ENCODE results near the gene MT1X.
"Not testable (repeated sequence)": the region's sequence is repeated elsewhere in the genome, so short reads cannot be mapped to it uniquely, and the experiment has no call there.

MT1X gene

GRCh38 chr16:56702836-56703235 lies 20.6 kb downstream of the MT1X start:
- no peaks in the 10 kb centered on the region for H3K27me3 Mint-ChIP-seq
- H3K27ac Mint-ChIP-seq: no peak overlapping the region
- no peaks in the 10 kb centered on the region for H3K9me3 Mint-ChIP-seq (ENCODE audit: low read depth)
- H3K4me3 Mint-ChIP-seq: no peak overlapping the region
- no peaks in the 10 kb centered on the region for H3K36me3 Mint-ChIP-seq
- peaks cover 19% of the 10 kb centered on the region for H3K4me1 Mint-ChIP-seq (ENCODE audit: low read depth)

GRCh38 chr16:56708525-56709442 lies 26.5 kb downstream of the MT1X start:
- Mint-ChIP-seq H3K4me1 (ENCODE audit: low read depth) (peaks cover 49% of the 10 kb centered on the region), H3K27me3 (no peaks in the 10 kb centered on the region), H3K9me3 (ENCODE audit: low read depth) (no peaks in the 10 kb centered on the region), H3K4me3 (peak overlapping the region; percentile 85), H3K36me3 (peaks cover 5% of the 10 kb centered on the region), H3K27ac (peak overlapping the region; percentile 94)

- Mint-ChIP-seq H3K27ac (peak overlapping the region; percentile 94), H3K4me3 (peak overlapping the region; percentile 85), H3K27me3 (no peaks in the 10 kb centered on the region), H3K4me1 (ENCODE audit: low read depth) (peaks cover 49% of the 10 kb centered on the region), H3K9me3 (ENCODE audit: low read depth) (no peaks in the 10 kb centered on the region), H3K36me3 (peaks cover 5% of the 10 kb centered on the region)
Measured at GRCh38 chr16:56709443-56710040, 27.3 kb downstream of the MT1X start.

GRCh38 chr16:56710181-56710737 lies 28.0 kb downstream of the MT1X start:
- Mint-ChIP-seq H3K27ac (peak overlapping the region; percentile 94), H3K4me1 (ENCODE audit: low read depth) (peaks cover 49% of the 10 kb centered on the region), H3K4me3 (peak overlapping the region; percentile 85), H3K27me3 (no peaks in the 10 kb centered on the region), H3K36me3 (peaks cover 5% of the 10 kb centered on the region), H3K9me3 (ENCODE audit: low read depth) (no peaks in the 10 kb centered on the region)

GRCh38 chr16:56711862-56712261 lies 29.6 kb downstream of the MT1X start:
- Mint-ChIP-seq H3K36me3 (peaks cover 5% of the 10 kb centered on the region), H3K4me1 (ENCODE audit: low read depth) (peaks cover 44% of the 10 kb centered on the region), H3K27ac (peak overlapping the region; percentile 30), H3K4me3 (no peak overlapping the region), H3K27me3 (no peaks in the 10 kb centered on the region), H3K9me3 (ENCODE audit: low read depth) (no peaks in the 10 kb centered on the region)

GRCh38 chr16:56713794-56714193 lies 31.5 kb downstream of the MT1X start:
- no peak overlapping the region for H3K27ac Mint-ChIP-seq
- peaks cover 5% of the 10 kb centered on the region for H3K36me3 Mint-ChIP-seq
- peaks cover 32% of the 10 kb centered on the region for H3K4me1 Mint-ChIP-seq (ENCODE audit: low read depth)
- no peak overlapping the region for H3K4me3 Mint-ChIP-seq
- no peaks in the 10 kb centered on the region for H3K27me3 Mint-ChIP-seq
- H3K9me3 Mint-ChIP-seq (ENCODE audit: low read depth): no peaks in the 10 kb centered on the region

GRCh38 chr16:56715126-56715525 lies 32.9 kb downstream of the MT1X start:
- Mint-ChIP-seq H3K9me3 (ENCODE audit: low read depth) (no peaks in the 10 kb centered on the region), H3K27me3 (no peaks in the 10 kb centered on the region), H3K4me3 (no peak overlapping the region), H3K4me1 (ENCODE audit: low read depth) (peaks cover 18% of the 10 kb centered on the region), H3K36me3 (peaks cover 5% of the 10 kb centered on the region), H3K27ac (no peak overlapping the region)

- Mint-ChIP-seq H3K4me3 (no peak overlapping the region), H3K27me3 (no peaks in the 10 kb centered on the region), H3K9me3 (ENCODE audit: low read depth) (no peaks in the 10 kb centered on the region), H3K36me3 (peaks cover under 1% of the 10 kb centered on the region), H3K27ac (no peak overlapping the region), H3K4me1 (ENCODE audit: low read depth) (peaks cover 5% of the 10 kb centered on the region)
Measured at GRCh38 chr16:56716761-56717160, 34.5 kb downstream of the MT1X start.

- H3K9me3 Mint-ChIP-seq (ENCODE audit: low read depth); H3K27me3 Mint-ChIP-seq; H3K36me3 Mint-ChIP-seq; H3K4me1 Mint-ChIP-seq (ENCODE audit: low read depth); H3K4me3 Mint-ChIP-seq; H3K27ac Mint-ChIP-seq: not testable (repeated sequence)
Measured at GRCh38 chr16:56717532-56717931, 35.3 kb downstream of the MT1X start.

GRCh38 chr16:56722200-56722842 lies 40.1 kb downstream of the MT1X start:
- peaks cover 6% of the 10 kb centered on the region for H3K4me1 Mint-ChIP-seq (ENCODE audit: low read depth)
- H3K36me3 Mint-ChIP-seq: no peaks in the 10 kb centered on the region
- no peaks in the 10 kb centered on the region for H3K27me3 Mint-ChIP-seq
- H3K9me3 Mint-ChIP-seq (ENCODE audit: low read depth): no peaks in the 10 kb centered on the region
- no peak overlapping the region for H3K27ac Mint-ChIP-seq
- no peak overlapping the region for H3K4me3 Mint-ChIP-seq

GRCh38 chr16:56724191-56724590 lies 41.9 kb downstream of the MT1X start:
- Mint-ChIP-seq H3K4me1 (ENCODE audit: low read depth) (peaks cover 18% of the 10 kb centered on the region), H3K27me3 (no peaks in the 10 kb centered on the region), H3K27ac (no peak overlapping the region), H3K9me3 (ENCODE audit: low read depth) (no peaks in the 10 kb centered on the region), H3K4me3 (no peak overlapping the region), H3K36me3 (no peaks in the 10 kb centered on the region)

GRCh38 chr16:56726283-56726682 lies 44.0 kb downstream of the MT1X start:
- H3K9me3 Mint-ChIP-seq (ENCODE audit: low read depth): no peaks in the 10 kb centered on the region
- no peak overlapping the region for H3K27ac Mint-ChIP-seq
- H3K36me3 Mint-ChIP-seq: no peaks in the 10 kb centered on the region
- no peak overlapping the region for H3K4me3 Mint-ChIP-seq
- no peaks in the 10 kb centered on the region for H3K27me3 Mint-ChIP-seq
- peaks cover 24% of the 10 kb centered on the region for H3K4me1 Mint-ChIP-seq (ENCODE audit: low read depth)

GRCh38 chr16:56726926-56727325 lies 44.7 kb downstream of the MT1X start:
- Mint-ChIP-seq H3K27ac (no peak overlapping the region), H3K4me1 (ENCODE audit: low read depth) (peaks cover 24% of the 10 kb centered on the region), H3K9me3 (ENCODE audit: low read depth) (no peaks in the 10 kb centered on the region), H3K27me3 (no peaks in the 10 kb centered on the region), H3K36me3 (no peaks in the 10 kb centered on the region), H3K4me3 (no peak overlapping the region)

GRCh38 chr16:56728027-56728426 lies 45.8 kb downstream of the MT1X start:
- H3K9me3 Mint-ChIP-seq (ENCODE audit: low read depth): no peaks in the 10 kb centered on the region
- no peaks in the 10 kb centered on the region for H3K36me3 Mint-ChIP-seq
- no peak overlapping the region for H3K27ac Mint-ChIP-seq
- H3K4me1 Mint-ChIP-seq (ENCODE audit: low read depth): peaks cover 24% of the 10 kb centered on the region
- H3K4me3 Mint-ChIP-seq: no peak overlapping the region
- H3K27me3 Mint-ChIP-seq: no peaks in the 10 kb centered on the region

Measured in activated naive CD8-positive, alpha-beta T cell (primary cell).